Measurements from ENCODE around the gene AXIN2.

The AXIN2 gene

GRCh38 chr17:65572186-65572580 lies 10.7 kb upstream of the AXIN2 start:
- Histone ChIP-seq H3K27me3 (ENCODE audit: insufficient read depth, low read length, poor library complexity) (no peaks in the 10 kb centered on the region), H3K27ac (ENCODE audit: low read length) (no peak overlapping the region), H3K4me2 (ENCODE audit: insufficient read depth, low read length) (no peak overlapping the region), H3K4me1 (ENCODE audit: insufficient read depth, low read length) (no peaks in the 10 kb centered on the region), H3K4me3 (ENCODE audit: low read depth in 1 of 2, low read length in 2 of 2) (no peak overlapping the region), H2AFZ (ENCODE audit: low read depth, low read length) (no peak overlapping the region), H4K20me1 (ENCODE audit: insufficient read depth, low read length) (no peaks in the 10 kb centered on the region), H3K9me3 (ENCODE audit: insufficient read depth, low read length, severe bottlenecking) (no peaks in the 10 kb centered on the region), H3K9ac (ENCODE audit: low read depth, low read length) (no peak overlapping the region), H3K79me2 (ENCODE audit: insufficient read depth, low read length) (no peaks in the 10 kb centered on the region), H3K36me3 (ENCODE audit: insufficient read depth, low read length) (no peaks in the 10 kb centered on the region)
- DNase-seq, result no peak
- ATAC-seq (ENCODE audit: insufficient read depth, low read depth), result no peak
- TF ChIP-seq CTCF (IDR thresholded peaks at IDR 0.05; ENCODE audit: borderline replicate concordance, extremely low read depth, low read length, poor library complexity, severe bottlenecking) (no peak), EZH2 (IDR thresholded peaks at IDR 0.05; ENCODE audit: borderline replicate concordance, low read depth, low read length, severe bottlenecking) (no peak)

GRCh38 chr17:65568918-65569317 lies 7.5 kb upstream of the AXIN2 start:
- TF ChIP-seq EZH2 (IDR thresholded peaks at IDR 0.05; ENCODE audit: borderline replicate concordance, low read depth, low read length, severe bottlenecking) (no peak), CTCF (IDR thresholded peaks at IDR 0.05; ENCODE audit: borderline replicate concordance, extremely low read depth, low read length, poor library complexity, severe bottlenecking) (no peak)
- H3K79me2 ChIP-seq (ENCODE audit: insufficient read depth, low read length), result no peaks in the 10 kb centered on the region
- no peaks in the 10 kb centered on the region for H3K36me3 ChIP-seq (ENCODE audit: insufficient read depth, low read length)
- no peaks in the 10 kb centered on the region for H3K4me1 ChIP-seq (ENCODE audit: insufficient read depth, low read length)
- H3K9ac ChIP-seq (ENCODE audit: low read depth, low read length), result no peak overlapping the region
- H4K20me1 ChIP-seq (ENCODE audit: insufficient read depth, low read length), result no peaks in the 10 kb centered on the region
- H3K27ac ChIP-seq (ENCODE audit: low read length), result no peak overlapping the region
- H2AFZ ChIP-seq (ENCODE audit: low read depth, low read length), result no peak overlapping the region
- no peak overlapping the region for H3K4me3 ChIP-seq (ENCODE audit: low read depth in 1 of 2, low read length in 2 of 2)
- no peak for ATAC-seq (ENCODE audit: insufficient read depth, low read depth)
- no peak overlapping the region for H3K4me2 ChIP-seq (ENCODE audit: insufficient read depth, low read length)
- no peak for DNase-seq
- H3K27me3 ChIP-seq (ENCODE audit: insufficient read depth, low read length, poor library complexity), result no peaks in the 10 kb centered on the region
- no peaks in the 10 kb centered on the region for H3K9me3 ChIP-seq (ENCODE audit: insufficient read depth, low read length, severe bottlenecking)

GRCh38 chr17:65567566-65567965 lies 6.1 kb upstream of the AXIN2 start:
- Histone ChIP-seq H3K4me2 (ENCODE audit: insufficient read depth, low read length) (no peak overlapping the region), H2AFZ (ENCODE audit: low read depth, low read length) (no peak overlapping the region)
- TF ChIP-seq CTCF (IDR thresholded peaks at IDR 0.05; ENCODE audit: borderline replicate concordance, extremely low read depth, low read length, poor library complexity, severe bottlenecking) (no peak), EZH2 (IDR thresholded peaks at IDR 0.05; ENCODE audit: borderline replicate concordance, low read depth, low read length, severe bottlenecking) (no peak)

GRCh38 chr17:65565559-65565958 lies 4.1 kb upstream of the AXIN2 start:
- no peaks in the 10 kb centered on the region for H3K27me3 ChIP-seq (ENCODE audit: insufficient read depth, low read length, poor library complexity)
- no peak overlapping the region for H3K4me2 ChIP-seq (ENCODE audit: insufficient read depth, low read length)
- H4K20me1 ChIP-seq (ENCODE audit: insufficient read depth, low read length), result no peaks in the 10 kb centered on the region
- no peak overlapping the region for H3K4me3 ChIP-seq (ENCODE audit: low read depth in 1 of 2, low read length in 2 of 2)
- H3K9me3 ChIP-seq (ENCODE audit: insufficient read depth, low read length, severe bottlenecking), result no peaks in the 10 kb centered on the region
- H3K4me1 ChIP-seq (ENCODE audit: insufficient read depth, low read length), result peaks cover 6% of the 10 kb centered on the region
- TF ChIP-seq EZH2 (IDR thresholded peaks at IDR 0.05; ENCODE audit: borderline replicate concordance, low read depth, low read length, severe bottlenecking) (no peak), CTCF (IDR thresholded peaks at IDR 0.05; ENCODE audit: borderline replicate concordance, extremely low read depth, low read length, poor library complexity, severe bottlenecking) (no peak)
- no peak overlapping the region for H2AFZ ChIP-seq (ENCODE audit: low read depth, low read length)
- no peak overlapping the region for H3K9ac ChIP-seq (ENCODE audit: low read depth, low read length)
- H3K79me2 ChIP-seq (ENCODE audit: insufficient read depth, low read length), result no peaks in the 10 kb centered on the region
- ATAC-seq (ENCODE audit: insufficient read depth, low read depth) (no peak), DNase-seq (no peak)
- H3K36me3 ChIP-seq (ENCODE audit: insufficient read depth, low read length), result no peaks in the 10 kb centered on the region
- H3K27ac ChIP-seq (ENCODE audit: low read length), result no peak overlapping the region

More at GRCh38 chr17:65567566-65567965, 6.1 kb upstream of the AXIN2 start:
- H3K9ac ChIP-seq (ENCODE audit: low read depth, low read length), result no peak overlapping the region
- H3K79me2 ChIP-seq (ENCODE audit: insufficient read depth, low read length), result no peaks in the 10 kb centered on the region
- DNase-seq (no peak), ATAC-seq (ENCODE audit: insufficient read depth, low read depth) (no peak)
- H3K9me3 ChIP-seq (ENCODE audit: insufficient read depth, low read length, severe bottlenecking), result no peaks in the 10 kb centered on the region
- H4K20me1 ChIP-seq (ENCODE audit: insufficient read depth, low read length), result no peaks in the 10 kb centered on the region
- H3K4me1 ChIP-seq (ENCODE audit: insufficient read depth, low read length), result no peaks in the 10 kb centered on the region
- no peaks in the 10 kb centered on the region for H3K27me3 ChIP-seq (ENCODE audit: insufficient read depth, low read length, poor library complexity)
- H3K27ac ChIP-seq (ENCODE audit: low read length), result no peak overlapping the region
- H3K36me3 ChIP-seq (ENCODE audit: insufficient read depth, low read length), result no peaks in the 10 kb centered on the region
- no peak overlapping the region for H3K4me3 ChIP-seq (ENCODE audit: low read depth in 1 of 2, low read length in 2 of 2)
